Measurements from ENCODE around the gene SMIM38. TPM values are rescaled to one million over a fixed set of nuclear protein-coding genes. Genes with fewer than 3 reads are reported as not detected.

The SMIM38 gene
- total RNA-seq, 1 donor from 2014 or later = 0.19 TPM

- intact Hi-C loops (cut with DNase I) = no loop called here
- DNase-seq (ENCODE audit: low spot score) = no peak
Measured at GRCh38 chr11:69154211-69154913, 1.4 kb upstream of the SMIM38 start.

DNA sequence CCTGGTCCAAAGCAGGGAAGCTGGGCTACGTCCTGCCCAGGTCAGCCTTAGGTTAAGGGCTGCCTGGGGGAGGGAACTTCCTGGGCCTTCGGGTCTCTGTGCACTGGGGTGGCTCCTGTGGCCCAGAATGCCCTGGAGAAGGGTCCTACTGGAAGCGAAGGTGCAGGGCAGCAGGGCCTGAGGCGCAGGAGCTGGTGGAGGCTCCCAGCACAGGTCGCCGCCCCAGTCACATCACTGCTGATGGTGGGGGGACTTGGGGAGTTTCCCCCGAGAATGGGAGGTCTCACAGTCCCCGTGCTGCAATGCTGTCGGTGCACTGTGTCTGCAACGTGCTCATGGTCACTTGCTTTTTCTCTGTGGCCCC is 815 bp upstream of the SMIM38 start:
- DNase-seq (ENCODE audit: low spot score) = no peak
- intact Hi-C loops (cut with DNase I) = loop anchor here (5.0 kb wide), 1 partner anchor 487 kb away; the partner anchor contains the start of gene CCND1

DNA sequence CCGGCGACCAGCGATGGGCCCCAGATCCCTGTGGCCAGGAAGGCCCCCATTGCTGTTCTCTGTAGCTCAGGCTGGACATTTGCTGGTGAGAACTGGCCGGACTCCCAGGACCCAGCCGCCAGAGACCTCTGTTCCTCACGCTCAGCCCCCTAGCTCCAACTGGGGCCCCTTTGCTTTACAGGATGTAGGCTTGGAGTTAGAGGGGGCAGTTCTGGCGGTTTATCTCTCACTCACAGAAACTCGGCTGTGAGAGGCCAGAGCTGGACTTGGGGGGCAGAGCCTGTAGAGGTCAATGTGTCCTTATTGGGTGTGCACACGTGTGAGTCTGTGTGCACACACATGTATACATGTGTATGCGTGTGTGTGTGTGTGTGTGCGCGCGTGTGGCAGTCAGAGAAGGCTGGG is 502 bp downstream of the SMIM38 start:
- intact Hi-C loops (cut with DNase I) = loop anchor here (5.0 kb wide), 1 partner anchor 486 kb away; the partner anchor contains the start of gene CCND1

GRCh38 chr11:69156673-69157155 is 979 bp downstream of the SMIM38 start:
- intact Hi-C loops (cut with DNase I) = loop anchor here (5.0 kb wide), 1 partner anchor 486 kb away; the partner anchor contains the start of gene CCND1
- DNase-seq (ENCODE audit: low spot score) = no peak

More for the DNA sequence above, 502 bp downstream of the SMIM38 start:
- DNase-seq (ENCODE audit: low spot score) = no peak

DNA sequence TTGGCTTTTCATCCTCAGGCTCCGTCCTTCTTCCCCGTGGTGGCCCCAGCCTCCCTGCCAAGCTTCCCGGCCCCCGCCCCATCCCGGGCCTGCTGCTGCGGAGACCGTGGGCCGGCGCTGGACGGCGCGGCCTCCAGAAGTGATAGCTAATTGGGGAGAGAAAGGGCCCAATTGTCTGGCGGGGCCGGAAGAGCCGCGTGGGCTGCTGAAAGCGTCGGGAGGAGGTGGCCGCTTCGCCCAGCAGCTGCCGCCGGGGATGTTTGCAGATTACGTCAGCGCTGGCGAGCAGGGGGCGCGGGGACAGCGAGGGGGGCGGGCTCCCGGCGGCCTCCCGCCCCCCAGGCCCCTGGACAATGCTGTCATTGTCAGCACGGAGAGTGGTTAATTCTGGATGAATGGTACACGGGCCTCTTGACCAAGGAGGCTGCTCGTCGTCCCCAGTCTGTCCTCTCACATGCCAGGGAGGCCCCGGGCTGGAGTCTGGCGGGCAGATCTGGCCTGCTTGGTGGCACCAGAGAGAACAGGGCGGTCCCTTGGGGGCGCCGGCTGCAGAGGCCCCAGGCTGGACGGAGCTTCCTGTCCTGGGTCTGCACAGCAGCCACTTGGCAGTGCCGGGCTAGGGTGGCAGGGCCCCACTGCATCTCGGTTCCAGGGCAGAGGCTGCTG is 1.6 kb downstream of the SMIM38 start:
- DNase-seq (ENCODE audit: low spot score) = no peak
- intact Hi-C loops (cut with DNase I) = loop anchor here (5.0 kb wide), 1 partner anchor 485 kb away; the partner anchor contains the start of gene CCND1

DNA sequence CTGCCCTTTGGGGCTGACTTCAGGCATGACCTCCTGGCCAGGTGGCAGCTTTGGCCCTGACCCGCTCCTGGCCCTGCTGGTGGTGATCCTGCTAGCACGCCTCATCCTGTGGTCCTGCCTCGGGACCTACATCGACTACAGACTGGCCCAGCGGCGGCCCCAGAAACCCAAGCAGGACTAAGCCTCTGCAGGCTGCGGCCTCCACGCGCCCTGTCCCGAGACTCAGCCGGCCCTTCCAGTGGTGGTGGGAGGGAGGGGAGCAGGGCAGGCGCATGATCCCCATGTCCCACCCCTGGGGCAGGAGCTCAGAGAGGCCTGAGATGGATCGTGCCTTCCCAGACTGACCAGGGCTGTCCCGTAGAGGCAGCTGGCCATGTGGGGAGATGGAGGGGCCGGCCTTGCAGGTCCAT is 2.1 kb downstream of the SMIM38 start:
- no peak for DNase-seq (ENCODE audit: low spot score)
- intact Hi-C loops (cut with DNase I) = loop anchor here (1.0 to 5.0 kb wide), 2 partner anchors 19 to 484 kb away; partner anchors contain the start of gene CCND1

DNA sequence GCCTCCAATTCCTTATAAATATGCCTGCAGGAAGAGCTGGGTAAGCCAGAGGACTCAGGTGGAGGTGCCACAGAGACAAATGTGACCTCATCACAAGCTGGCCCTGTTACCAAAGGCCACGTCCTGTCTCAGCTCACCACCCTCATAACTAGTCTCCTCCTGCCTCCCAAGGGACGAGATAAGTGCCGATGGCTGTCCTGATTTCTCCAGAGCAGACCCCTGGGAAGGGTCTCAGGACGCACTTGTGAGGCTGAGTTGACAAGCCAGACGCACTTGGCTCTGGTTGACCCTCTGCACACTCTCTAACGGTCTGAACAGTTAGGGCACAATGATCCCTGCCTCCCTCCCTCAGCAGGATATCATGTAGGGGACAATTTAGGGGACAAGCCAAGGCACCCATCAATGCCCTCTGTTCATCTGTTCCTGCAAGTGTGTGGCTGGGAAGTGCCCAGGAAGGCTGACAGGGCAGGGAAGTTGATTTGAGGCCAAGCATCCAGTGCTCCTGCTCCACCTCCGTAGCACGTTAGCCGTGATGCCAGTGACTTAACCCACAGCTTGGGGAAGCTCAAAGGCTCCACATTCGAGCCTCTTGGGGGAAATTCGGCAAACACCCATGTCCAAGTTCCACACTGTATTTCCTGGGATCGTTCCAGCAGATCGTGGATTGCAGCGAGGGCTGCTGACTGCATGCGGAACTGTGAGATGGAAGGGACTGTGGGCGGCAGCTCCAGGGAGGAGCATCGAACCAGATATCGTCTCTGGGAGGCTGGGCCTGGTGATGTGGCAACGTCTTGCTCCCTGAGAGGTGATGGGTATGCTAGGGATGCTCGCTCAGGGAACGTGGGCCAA is 2.8 kb downstream of the SMIM38 start:
- no peak for DNase-seq (ENCODE audit: low spot score)
- intact Hi-C loops (cut with DNase I) = loop anchor here (1.0 to 5.0 kb wide), 2 partner anchors 19 to 484 kb away; partner anchors contain the start of gene CCND1

DNA sequence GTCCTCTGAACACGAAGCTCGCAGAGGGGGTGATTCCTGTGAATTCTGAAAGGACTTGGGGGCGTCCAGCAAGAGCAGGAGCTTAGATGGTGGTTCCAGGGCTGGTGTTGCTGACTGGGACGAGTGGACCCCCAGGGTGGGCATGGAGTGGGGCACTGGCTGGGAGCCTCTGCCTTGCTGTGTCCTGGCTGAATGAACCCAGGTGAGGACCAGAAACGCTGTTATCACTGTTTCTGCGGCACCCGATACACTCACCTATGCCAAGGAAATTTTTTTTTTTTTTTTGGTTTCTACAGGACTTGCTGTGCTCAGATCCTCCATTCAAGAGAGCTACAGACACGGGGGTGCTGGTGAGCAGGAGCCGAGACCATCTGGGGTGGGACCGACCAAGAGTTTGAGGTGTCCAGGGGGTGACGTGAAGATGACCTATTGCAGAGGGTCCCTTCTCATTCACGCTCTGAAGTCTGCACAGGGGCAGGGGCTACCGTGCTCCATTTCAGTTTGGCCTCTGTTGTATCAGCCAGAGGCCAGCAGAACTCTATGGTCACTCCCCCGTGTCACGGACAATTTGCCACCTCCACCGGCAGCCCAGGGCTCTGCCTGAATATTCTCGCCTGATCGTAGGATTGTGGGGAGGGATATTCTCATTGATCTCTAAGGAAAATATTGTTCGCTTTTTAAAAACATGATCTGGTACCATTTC is 3.6 kb downstream of the SMIM38 start:
- intact Hi-C loops (cut with DNase I) = loop anchor here (5.0 kb wide), 1 partner anchor 483 kb away; the partner anchor contains the start of gene CCND1
- DNase-seq (ENCODE audit: low spot score) = no peak

- no peak for DNase-seq (ENCODE audit: low spot score)
- intact Hi-C loops (cut with DNase I) = no loop called here
Measured at GRCh38 chr11:69160296-69161116, 4.8 kb downstream of the SMIM38 start.

GRCh38 chr11:69161117-69161407 is 5.3 kb downstream of the SMIM38 start:
- no peak for DNase-seq (ENCODE audit: low spot score)
- intact Hi-C loops (cut with DNase I) = no loop called here

- intact Hi-C loops (cut with DNase I) = no loop called here
- no peak for DNase-seq (ENCODE audit: low spot score)
Measured at GRCh38 chr11:69162505-69162904, 6.8 kb downstream of the SMIM38 start.

DNA sequence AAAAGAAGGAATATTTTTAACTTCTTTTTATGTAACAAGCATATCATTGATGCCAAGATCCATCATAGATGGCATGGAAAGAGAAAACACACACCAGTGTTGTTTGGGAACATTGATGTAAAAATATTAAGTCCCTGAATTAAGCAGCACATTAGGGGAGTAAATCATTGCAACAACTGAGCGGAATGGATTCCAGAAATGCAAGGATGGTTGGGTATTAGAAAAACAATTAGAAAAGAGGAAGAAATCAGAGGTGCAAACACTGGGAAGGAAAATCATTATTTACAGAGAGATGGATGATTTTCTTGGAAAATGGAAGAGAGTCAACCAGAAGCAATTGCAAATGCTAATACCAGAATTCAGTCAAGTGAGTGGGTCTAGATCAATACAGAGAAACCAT is 8.1 kb downstream of the SMIM38 start:
- no peak for DNase-seq (ENCODE audit: low spot score)
- intact Hi-C loops (cut with DNase I) = no loop called here

GRCh38 chr11:69164824-69165223 is 9.1 kb downstream of the SMIM38 start:
- DNase-seq (ENCODE audit: low spot score) = no peak
- intact Hi-C loops (cut with DNase I) = loop anchor here (5.0 kb wide), 1 partner anchor 63 kb away; no protein-coding TSS in a partner anchor

DNA sequence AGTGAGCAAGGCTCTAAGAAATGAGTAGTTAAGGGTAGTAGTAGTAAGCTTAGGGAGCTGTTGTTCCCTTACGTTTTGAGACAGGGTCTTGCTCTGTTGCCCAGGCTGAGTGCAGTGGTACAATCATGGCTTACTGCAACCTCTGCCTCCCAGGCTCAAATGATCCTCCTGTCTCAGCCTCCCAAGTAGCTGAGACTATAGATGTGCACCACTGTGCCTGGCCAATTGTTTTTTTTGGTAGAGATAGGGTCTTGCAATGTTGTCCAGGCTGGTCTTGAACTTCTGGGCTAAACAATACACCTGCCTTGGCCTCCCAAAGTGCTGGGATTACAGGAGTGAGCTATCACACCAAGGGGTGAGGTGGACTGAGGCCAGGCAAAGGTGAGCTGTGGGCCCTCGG is 10.0 kb downstream of the SMIM38 start:
- intact Hi-C loops (cut with DNase I) = loop anchor here (2.0 to 5.0 kb wide), 2 partner anchors 51 to 63 kb away; no protein-coding TSS in a partner anchor
- no peak for DNase-seq (ENCODE audit: low spot score)

DNA sequence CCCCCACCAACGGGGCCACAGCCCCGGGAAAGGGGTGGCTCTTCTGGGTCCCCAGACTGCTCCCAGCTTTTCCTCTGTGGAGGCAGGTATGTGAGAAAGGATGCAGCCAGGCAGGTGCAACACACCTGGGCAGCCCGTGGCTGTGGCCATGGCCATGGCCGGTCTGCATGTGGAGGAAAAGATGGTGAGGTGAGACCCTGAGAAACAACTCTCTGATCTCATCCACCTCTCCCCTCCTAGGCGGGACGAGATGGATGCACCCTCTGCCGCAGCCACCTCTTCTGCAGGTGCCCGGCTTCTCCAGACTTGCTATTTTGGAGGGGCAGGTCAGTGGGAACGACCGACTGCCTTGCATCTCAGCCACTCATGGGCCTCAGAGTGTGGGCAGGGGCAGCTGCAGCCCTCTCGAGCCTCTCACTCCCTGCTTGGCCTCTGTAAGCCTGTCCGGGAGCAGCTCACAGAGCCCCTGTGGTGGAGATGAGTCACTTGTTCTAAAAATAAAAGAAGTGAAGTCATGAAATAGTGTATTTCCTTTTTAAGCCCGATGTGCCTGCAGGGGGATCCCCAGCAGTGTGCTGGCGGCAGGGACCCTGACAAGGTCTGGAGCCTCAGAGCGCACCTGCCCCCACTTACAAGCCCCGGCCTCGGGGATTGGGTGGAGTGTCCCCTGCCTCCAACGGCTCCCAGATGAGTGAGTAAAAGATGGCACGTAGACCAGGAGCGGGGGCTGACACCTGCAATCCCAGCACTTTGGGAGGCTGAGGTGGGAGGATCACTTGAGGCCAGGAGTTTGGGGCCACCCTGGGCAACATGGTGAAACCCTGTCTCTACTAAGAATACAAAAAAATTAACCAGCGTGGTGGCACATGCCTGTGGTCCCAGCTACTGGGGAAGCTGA is 10.7 kb downstream of the SMIM38 start:
- intact Hi-C loops (cut with DNase I) = loop anchor here (2.0 to 5.0 kb wide), 2 partner anchors 52 to 64 kb away; no protein-coding TSS in a partner anchor
- DNase-seq (ENCODE audit: low spot score) = no peak

DNA sequence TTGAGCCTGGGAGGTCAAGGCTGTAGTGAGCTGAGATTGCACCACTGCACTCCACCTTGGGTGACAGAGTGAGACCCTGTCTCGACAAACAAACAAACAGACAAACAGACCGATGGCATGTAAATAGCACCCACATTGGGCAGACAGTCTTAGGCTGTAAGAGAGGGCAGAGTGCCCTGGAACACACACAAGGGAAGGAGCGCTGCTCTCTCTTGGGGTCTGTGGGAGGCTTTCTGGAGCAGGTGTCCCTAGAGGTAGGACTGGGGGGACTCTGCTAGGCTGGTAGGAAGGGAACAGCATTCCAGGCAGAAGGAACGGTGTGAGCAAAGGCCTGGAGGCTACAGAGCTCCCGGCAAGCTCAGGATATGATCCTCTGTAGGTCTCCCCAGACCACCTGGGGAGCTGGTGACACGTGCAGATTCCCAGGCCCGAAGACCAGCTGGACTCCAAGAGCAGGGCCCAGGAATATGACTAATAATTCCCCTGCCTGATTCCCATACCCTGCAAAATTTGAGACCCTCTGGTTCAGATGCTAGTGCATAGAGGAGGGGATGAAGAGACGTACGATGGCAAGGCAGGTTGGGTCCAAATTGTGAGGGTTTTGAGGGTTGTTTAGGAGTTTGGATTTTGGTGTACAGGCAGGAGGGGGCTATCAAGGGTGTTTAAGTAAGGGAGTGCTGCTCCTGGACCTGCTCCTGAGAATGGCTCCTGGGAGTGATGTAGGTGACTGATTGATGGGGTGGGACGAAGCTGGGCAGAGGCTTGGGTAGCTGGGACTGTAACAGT is 11.6 kb downstream of the SMIM38 start:
- DNase-seq (ENCODE audit: low spot score) = no peak
- intact Hi-C loops (cut with DNase I) = loop anchor here (2.0 to 5.0 kb wide), 2 partner anchors 53 to 65 kb away; no protein-coding TSS in a partner anchor
